AG09319 (cell line): ENCODE data around the gene CTBP2.

Experiments
- DNase-seq: peaks from one replicate; pipeline ENCODE4 v3.0.0-alpha.2; 2010; ENCODE audit warnings: low read depth; ENCODE audit errors: extremely low read depth
- TF ChIP-seq, protein P1 (sequence below): IDR thresholded peaks from 2 replicates; pipeline ENCODE4 v1.5.1; 2011; ENCODE audit warnings: low read depth, mild to moderate bottlenecking, inconsistent platforms, low read length, moderate library complexity

The CTBP2 gene

GRCh38 chr10:125095228-125095627, 65.1 kb downstream of the CTBP2 start:
- TF ChIP-seq, protein P1, sequence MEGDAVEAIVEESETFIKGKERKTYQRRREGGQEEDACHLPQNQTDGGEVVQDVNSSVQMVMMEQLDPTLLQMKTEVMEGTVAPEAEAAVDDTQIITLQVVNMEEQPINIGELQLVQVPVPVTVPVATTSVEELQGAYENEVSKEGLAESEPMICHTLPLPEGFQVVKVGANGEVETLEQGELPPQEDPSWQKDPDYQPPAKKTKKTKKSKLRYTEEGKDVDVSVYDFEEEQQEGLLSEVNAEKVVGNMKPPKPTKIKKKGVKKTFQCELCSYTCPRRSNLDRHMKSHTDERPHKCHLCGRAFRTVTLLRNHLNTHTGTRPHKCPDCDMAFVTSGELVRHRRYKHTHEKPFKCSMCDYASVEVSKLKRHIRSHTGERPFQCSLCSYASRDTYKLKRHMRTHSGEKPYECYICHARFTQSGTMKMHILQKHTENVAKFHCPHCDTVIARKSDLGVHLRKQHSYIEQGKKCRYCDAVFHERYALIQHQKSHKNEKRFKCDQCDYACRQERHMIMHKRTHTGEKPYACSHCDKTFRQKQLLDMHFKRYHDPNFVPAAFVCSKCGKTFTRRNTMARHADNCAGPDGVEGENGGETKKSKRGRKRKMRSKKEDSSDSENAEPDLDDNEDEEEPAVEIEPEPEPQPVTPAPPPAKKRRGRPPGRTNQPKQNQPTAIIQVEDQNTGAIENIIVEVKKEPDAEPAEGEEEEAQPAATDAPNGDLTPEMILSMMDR, result no peak
- no peak for DNase-seq

DNA sequence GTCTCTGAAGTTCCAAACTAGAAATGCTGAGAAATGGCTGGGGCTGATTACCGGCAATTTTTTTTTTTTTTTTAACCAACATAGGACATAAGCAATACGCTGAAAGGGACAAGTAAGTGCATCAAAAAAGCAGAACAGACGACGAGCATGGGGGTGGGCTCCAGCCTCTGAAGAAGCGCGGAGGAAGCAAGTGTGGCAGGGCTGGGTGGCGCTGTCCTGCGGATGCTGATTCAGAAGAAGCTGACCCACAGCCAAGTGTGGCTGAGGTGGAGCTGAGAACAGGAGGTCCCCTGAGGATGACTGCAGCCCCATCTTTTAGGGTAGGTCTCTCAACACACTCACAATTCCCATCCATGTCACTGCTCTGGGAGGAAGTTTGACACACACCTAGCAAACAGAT, 65.6 kb downstream of the CTBP2 start:
- no peak for DNase-seq
- TF ChIP-seq, protein P1, result no peak

DNA sequence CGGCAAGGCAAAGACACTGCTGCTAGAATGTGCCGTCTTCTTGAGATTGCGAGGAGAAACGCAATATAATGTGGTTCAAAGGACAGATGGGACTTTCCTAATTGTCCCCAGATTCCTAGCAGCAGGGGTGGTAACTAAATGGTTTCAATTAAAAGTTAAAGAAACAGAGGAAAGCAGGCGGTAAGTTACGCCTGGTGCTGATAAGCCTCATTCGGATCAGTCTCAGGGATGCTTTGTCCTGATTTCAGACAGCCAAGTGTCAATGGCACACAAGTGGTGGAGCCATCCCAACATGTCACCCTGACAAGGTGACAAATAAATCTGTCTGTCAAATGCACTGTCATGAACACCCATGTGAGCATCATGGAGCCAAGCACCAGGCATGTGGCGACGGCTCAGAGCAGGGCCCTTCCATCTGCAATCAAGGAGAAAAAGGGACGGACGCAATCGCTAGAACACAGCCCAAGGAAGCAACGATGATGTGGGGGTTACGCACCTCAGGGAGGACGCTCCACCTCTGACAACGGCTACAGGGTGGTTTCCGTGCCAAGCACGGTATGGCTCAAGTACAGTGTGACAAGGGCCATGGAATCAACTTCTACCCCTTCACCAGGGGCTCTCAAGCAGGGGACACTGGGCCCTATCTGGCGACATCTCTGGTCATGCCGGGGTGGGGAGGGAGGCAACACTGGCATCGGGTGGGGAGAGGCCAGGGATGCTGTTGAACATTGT, 66.2 kb downstream of the CTBP2 start:
- TF ChIP-seq, protein P1, result no peak
- DNase-seq, result no peak

- peak; percentile 71 for DNase-seq
- TF ChIP-seq, protein P1, result no peak
Observed at GRCh38 chr10:125093199-125093973, 67.0 kb downstream of the CTBP2 start.

DNA sequence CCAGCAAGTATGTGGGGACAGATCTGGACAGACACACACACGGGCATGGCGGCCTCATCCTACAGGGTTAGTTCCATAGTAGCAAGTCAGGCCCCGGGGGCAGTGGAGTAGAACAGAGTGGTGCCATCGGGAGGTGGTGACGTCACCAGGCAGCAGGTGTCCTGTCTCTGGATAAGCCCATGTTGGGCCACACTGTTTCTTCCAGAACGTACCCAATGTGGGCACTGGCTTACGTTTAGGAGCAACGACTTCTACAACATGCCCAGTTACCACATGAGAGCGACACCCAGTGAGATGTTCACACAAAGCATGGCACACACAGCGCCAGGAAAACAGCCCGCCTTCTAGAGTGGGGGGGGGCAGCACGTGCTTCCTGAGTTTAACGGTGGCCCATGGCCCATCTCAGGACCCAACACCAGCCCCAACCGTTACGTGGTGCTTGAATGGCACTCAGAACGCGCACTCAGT, 67.8 kb downstream of the CTBP2 start:
- no peak for DNase-seq
- TF ChIP-seq, protein P1, result no peak

DNA sequence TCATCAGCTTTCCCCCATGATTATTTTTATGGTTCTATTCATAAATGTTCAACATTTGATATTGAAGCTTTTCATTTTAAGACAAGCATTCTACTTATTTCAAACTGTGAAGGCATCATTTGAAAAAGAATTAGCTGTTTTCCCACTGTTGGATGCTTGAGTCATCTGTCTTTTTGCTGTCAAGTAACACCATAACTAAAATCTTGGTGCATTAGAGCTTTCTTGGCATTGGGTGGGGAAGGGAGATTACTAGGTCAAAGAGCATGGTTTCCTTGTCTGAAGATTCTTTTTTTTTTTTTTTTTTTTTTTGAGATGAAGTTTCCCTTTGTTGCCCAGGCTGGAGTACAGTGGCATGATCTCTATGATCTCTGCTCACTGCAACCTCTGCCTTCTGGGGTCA, 68.5 kb downstream of the CTBP2 start:
- TF ChIP-seq, protein P1, result no peak
- no peak for DNase-seq

GRCh38 chr10:125089469-125089868, 70.9 kb downstream of the CTBP2 start:
- TF ChIP-seq, protein P1, result no peak
- no peak for DNase-seq
